Mesothelial cell of epicardium (in vitro differentiated cells): ENCODE results near the gene C1QA. TPM values are rescaled to one million over a fixed set of nuclear protein-coding genes. Genes with fewer than 3 reads are reported as not detected.

ENCODE experiments used
- DNase-seq, 2 experiments: peaks; one replicate each; pipeline ENCODE4 v3.0.0; 2021; ENCODE audit warnings: low spot score in 2 of 2; ENCODE audit not compliant: unreplicated experiment in 2 of 2
- H3K27ac Mint-ChIP-seq: 2 replicates; pipeline ENCODE4 v1.8.0; 2021; ENCODE audit warnings: mixed read lengths
- H3K27me3 Mint-ChIP-seq: 2 replicates; pipeline ENCODE4 v1.8.0; 2021; ENCODE audit warnings: low read depth, mixed read lengths
- H3K36me3 Mint-ChIP-seq: 2 replicates; pipeline ENCODE4 v1.8.0; 2021; ENCODE audit warnings: mixed read lengths
- H3K4me1 Mint-ChIP-seq: 2 replicates; pipeline ENCODE4 v1.8.0; 2021; ENCODE audit warnings: mixed read lengths
- H3K4me3 Mint-ChIP-seq: 2 replicates; pipeline ENCODE4 v1.8.0; 2021; ENCODE audit warnings: mild to moderate bottlenecking, moderate library complexity, mixed read lengths
- H3K9me3 Mint-ChIP-seq: 2 replicates; pipeline ENCODE4 v1.8.0; 2021; ENCODE audit warnings: mixed read lengths
- total RNA-seq: library from RNA; stranded (reverse); gene quantifications from 3 replicates; pipeline ENCODE4 v1.2.1, GENCODE V29; 2021
- TF ChIP-seq, protein P1 (sequence below): fragments of 200-600 bp; sonication (generic); IDR thresholded peaks from one replicate; pipeline ENCODE4 v1.5.0; 2021; ENCODE audit warnings: antibody characterized with exemption; ENCODE audit not compliant: unreplicated experiment

Gene C1QA
- total RNA-seq, 1 donor from 2014 or later, result not detected

DNA sequence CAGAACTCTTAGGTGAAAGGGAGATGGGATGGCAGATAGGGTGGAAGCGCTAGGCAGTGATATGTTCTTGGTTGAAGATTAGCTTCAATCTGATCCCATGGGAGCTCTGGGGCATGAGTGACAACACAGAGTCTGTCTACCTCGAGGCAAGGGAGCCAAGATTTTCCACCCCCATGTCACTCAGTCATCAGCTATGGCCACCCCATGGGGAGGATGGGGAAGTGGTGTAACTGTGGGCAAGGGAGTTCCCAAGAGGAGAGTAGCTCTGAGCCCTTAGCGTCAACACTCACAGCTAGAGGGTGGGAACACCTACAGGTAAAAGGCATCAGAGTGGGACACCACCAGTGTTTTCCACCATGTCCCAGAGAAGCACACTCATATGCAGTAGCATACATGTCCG, 30.3 kb upstream of the C1QA start:
- Mint-ChIP-seq H3K27me3 (peaks cover 85% of the 10 kb centered on the region), H3K9me3 (no peaks in the 10 kb centered on the region), H3K36me3 (no peaks in the 10 kb centered on the region), H3K4me3 (no peak overlapping the region), H3K27ac (no peak overlapping the region), H3K4me1 (no peaks in the 10 kb centered on the region)
- DNase-seq, result no peak
- TF ChIP-seq, protein P1, sequence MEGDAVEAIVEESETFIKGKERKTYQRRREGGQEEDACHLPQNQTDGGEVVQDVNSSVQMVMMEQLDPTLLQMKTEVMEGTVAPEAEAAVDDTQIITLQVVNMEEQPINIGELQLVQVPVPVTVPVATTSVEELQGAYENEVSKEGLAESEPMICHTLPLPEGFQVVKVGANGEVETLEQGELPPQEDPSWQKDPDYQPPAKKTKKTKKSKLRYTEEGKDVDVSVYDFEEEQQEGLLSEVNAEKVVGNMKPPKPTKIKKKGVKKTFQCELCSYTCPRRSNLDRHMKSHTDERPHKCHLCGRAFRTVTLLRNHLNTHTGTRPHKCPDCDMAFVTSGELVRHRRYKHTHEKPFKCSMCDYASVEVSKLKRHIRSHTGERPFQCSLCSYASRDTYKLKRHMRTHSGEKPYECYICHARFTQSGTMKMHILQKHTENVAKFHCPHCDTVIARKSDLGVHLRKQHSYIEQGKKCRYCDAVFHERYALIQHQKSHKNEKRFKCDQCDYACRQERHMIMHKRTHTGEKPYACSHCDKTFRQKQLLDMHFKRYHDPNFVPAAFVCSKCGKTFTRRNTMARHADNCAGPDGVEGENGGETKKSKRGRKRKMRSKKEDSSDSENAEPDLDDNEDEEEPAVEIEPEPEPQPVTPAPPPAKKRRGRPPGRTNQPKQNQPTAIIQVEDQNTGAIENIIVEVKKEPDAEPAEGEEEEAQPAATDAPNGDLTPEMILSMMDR, result no peak

DNA sequence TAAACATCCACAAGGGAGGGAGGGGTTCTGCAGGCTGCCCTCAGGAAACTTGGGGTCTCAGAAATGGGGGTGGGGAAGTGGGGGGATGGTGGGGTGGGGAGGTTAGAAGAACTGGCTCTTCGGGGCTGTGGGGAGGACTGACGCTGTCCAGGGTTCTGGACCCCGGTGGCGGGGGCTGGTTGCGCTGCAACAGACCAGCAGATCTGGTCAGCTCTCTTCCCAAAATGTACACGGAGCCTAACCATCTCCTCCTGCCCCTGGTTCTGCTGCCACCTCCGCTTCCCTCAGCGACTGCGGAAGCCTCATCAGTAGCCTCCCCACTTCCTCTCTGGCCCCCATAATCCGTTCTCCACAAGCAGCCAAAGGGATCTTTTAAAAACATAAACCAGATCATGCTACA, 29.3 kb upstream of the C1QA start:
- H3K4me3 Mint-ChIP-seq, result no peak overlapping the region
- H3K27me3 Mint-ChIP-seq, result peaks cover 90% of the 10 kb centered on the region
- no peaks in the 10 kb centered on the region for H3K36me3 Mint-ChIP-seq
- TF ChIP-seq, protein P1, result no peak
- no peaks in the 10 kb centered on the region for H3K9me3 Mint-ChIP-seq
- H3K27ac Mint-ChIP-seq, result no peak overlapping the region
- no peaks in the 10 kb centered on the region for H3K4me1 Mint-ChIP-seq
- no peak for DNase-seq

DNA sequence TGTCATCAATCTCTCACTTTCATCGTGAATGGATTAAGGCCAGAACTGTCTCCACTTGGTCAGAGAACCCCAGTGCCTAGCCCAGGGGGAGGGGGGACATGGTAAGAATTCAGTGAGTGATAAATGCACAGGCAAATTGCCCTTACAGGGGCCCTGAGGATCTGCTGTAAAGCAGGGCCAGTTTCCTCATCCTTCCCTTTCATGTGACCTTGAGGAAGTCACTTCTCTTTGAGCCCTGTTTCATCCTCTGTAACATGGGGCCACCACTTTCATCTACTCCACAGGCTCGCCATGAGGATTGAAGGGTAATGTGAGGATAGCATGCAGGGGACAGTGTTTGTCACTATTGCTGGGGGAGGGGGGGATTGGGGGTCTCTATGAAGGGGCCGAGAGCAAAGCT, 28.1 kb upstream of the C1QA start:
- Mint-ChIP-seq H3K4me1 (no peaks in the 10 kb centered on the region), H3K36me3 (no peaks in the 10 kb centered on the region), H3K4me3 (no peak overlapping the region)

DNA sequence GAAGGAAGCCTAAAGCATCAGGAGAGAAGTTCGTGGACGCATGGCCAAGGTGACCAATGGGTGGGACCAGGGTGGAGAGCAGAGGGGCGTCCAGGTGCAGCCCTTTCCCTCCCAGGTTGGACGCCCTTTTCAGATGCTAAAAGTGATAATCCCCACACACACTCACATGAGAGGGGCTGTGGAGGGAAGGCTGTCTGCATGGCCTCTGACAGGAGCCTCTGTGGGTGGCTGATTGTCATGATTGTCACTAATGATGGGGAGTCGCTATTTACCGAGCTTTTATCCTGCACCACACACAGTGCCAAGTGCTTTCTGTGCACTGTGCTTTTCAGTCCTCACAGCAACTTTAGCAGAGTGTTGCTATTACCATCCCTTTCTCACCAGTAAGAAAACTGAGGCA, 27.1 kb upstream of the C1QA start:
- TF ChIP-seq, protein P1, result no peak
- H3K36me3 Mint-ChIP-seq, result no peaks in the 10 kb centered on the region
- H3K27ac Mint-ChIP-seq, result no peak overlapping the region

More for the DNA sequence above, 28.1 kb upstream of the C1QA start:
- Mint-ChIP-seq H3K9me3 (no peaks in the 10 kb centered on the region), H3K27ac (no peak overlapping the region), H3K27me3 (peaks cover 94% of the 10 kb centered on the region)
- DNase-seq, result no peak
- TF ChIP-seq, protein P1, result no peak

DNA sequence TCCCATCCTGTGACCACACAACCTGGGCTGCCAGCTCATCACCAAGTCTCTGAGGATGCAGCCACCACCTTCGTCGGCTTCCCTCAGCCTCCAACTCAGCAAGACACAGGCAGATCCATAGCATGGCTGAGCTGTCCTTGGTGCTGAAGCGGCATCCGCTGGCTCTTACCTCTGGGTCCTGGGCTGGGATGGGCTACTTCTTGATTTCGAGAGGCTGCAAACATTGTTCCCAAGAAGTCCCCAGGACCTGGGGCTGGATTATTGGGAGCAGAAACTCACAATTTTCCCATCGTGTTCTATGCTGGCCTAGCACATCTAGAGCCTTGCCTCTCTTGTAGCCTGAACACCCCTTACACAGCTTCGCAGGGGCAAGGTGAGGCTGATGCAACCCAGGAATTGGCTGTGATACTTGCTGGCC, 24.9 kb upstream of the C1QA start:
- TF ChIP-seq, protein P1, result no peak

More for the DNA sequence above, 27.1 kb upstream of the C1QA start:
- DNase-seq, result no peak
- H3K27me3 Mint-ChIP-seq, result peaks cover 91% of the 10 kb centered on the region
- H3K4me1 Mint-ChIP-seq, result no peaks in the 10 kb centered on the region
- H3K9me3 Mint-ChIP-seq, result no peaks in the 10 kb centered on the region
- no peak overlapping the region for H3K4me3 Mint-ChIP-seq

More for the DNA sequence above, 24.9 kb upstream of the C1QA start:
- Mint-ChIP-seq H3K27me3 (peaks cover 91% of the 10 kb centered on the region), H3K9me3 (no peaks in the 10 kb centered on the region), H3K4me1 (no peaks in the 10 kb centered on the region), H3K36me3 (no peaks in the 10 kb centered on the region), H3K4me3 (no peak overlapping the region), H3K27ac (no peak overlapping the region)
- peak; percentile 66 to 86 for DNase-seq
